Limb (tissue), 2 donors: ENCODE data around the gene ADAM33.

Experiments
- DNase-seq, 2 donors: peaks; one replicate each; pipeline ENCODE4 v3.0.0-alpha.2; 2016; ENCODE audit errors: extremely low spot score in 2 of 2

Gene ADAM33

DNA sequence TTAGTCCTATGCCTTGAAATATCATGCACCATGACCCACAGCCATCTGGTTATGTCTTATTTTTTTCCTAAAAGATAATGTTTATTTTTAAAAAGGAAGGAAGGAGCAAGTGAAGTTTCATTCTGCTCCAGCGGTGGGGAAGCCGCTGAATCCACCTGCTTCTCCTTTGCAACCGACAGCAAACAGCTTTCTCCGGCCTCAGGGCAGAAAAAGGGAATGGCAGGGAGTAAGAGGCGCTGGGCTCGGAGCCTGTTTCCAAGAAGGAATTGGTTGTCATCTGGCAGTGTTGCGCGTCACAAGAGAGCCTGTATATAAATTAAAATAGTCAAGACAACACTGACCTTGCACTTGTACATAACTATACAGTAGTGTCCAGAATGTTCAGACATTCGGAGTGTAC is 32.9 kb downstream of the ADAM33 start:
- DNase-seq = no peak

DNA sequence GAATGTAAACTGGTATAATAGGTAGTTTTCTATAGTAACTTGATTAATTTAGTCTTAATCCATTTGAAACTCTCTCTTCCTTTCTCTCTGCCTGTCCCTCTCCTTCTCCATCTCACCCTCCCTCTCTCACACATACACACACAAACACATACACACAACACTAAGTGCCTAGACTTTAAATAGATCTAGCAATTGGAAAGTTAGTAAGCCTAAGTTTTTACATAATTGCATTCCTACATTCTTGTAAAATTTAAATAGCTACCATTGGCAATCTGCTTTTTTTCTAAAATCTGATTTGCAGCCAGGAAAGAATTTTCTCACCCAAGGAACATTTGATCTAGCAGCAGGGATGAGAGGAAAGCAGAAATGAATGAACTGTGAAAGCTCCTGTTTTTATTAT is 34.3 kb downstream of the ADAM33 start:
- DNase-seq = no peak

DNA sequence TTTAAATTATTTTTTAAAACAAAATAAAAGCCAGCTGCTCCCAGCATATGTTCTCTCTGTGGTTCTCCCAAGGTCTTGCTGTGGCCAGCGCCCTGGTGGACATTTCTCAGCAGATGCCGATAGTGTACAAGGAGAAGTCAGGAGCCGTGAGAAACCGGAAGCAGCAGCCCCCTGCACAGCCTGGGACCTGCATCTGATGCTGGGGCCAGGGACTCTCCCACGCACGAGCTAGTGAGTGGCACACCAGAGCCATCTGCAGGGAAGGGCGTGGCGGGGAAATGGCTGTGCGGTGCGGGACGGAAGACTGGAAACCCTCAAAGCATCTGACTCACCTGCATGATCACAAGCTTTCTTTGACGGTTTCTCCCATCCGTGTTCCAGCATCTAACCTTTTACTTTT is 35.2 kb downstream of the ADAM33 start:
- DNase-seq = no peak

DNA sequence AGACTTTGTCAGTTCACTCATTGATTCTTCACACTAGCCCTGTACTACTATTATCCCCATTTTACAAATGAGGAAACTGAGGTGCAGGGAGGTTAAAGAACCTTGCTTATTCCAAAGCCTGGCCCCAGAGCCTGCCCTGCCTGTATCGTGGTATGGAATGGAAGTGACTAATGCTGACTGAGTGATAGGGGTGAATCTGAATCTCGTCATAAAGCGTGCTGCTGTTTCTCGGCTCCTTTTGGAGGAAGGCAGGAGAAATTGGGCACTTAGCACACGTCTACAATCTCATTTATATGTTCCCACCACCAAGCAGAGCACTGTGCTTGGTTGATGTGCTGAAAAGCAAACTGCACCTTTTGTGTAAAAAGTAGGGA is 35.8 kb downstream of the ADAM33 start:
- no peak for DNase-seq

DNA sequence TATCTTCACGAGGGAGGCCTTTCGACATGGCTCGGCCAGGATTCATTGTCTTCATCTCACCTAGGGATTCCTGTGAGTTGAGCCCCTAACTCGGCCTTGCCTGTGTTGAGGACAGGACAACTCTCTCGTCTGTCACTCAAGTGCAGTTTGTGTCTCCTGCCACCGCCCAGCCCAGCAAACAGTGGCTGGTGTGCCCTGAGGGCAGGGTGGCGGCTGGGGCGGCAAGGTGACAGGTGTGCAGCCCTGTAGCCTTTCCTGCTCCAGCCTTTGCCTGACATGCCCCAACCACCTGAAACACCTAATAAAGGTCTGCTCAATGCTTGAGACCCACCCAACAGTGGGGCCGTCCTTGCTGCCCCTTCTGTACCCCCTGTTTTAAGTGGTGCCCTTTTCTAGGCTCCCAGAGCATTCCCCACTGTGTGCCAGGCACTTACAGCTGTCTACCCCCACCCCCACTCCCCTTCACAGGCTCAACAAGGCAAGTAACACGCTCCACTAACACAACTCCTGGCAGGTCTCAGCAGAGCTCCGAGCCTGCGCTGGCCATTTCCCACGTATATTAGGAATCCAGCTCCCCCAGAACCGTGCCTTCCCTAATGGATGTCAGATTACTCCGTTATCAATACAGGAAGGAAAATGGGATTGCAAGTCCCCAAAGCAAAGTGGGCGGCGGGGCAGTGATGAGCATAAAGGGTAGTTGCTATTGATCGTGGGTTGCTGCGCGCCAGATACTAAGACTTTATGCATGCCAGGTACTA is 36.3 kb downstream of the ADAM33 start:
- DNase-seq = no peak

DNA sequence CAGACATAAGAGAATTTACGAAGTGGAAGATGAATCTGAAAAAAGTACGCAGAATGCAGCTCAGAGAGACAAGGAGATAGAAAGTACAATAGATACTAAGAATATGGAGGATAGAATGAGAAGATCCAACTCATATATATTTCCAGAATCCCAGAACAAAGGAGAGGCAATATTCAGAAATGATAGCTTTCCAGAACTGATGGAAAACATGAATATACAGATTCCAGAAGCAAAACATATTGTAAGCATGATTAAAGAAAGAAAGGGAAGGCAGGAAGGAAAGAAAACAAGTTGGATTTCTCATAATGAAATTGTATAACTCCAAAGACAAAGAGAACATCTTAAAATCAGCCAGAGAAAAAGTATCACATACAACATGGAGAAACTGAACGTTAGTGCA is 41.6 kb downstream of the ADAM33 start:
- DNase-seq = no peak

DNA sequence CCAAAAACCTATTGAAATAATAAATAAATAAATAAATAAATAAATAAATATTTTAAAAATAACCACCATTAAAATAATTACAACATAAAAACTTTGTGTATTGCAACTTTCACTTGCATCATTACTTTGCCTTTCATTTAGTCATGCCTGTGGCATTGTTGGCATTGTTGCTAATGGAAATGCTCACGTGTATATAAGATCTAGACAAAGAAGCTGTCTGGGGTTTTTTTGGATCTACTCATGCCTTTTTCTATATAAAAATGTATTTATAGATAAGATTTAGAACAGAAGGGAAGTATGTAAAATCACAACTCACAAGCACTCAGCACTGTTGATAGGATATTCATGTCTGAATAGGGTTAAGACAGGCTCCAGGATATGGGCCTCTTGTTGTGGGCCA is 46.5 kb downstream of the ADAM33 start:
- DNase-seq = no peak

DNA sequence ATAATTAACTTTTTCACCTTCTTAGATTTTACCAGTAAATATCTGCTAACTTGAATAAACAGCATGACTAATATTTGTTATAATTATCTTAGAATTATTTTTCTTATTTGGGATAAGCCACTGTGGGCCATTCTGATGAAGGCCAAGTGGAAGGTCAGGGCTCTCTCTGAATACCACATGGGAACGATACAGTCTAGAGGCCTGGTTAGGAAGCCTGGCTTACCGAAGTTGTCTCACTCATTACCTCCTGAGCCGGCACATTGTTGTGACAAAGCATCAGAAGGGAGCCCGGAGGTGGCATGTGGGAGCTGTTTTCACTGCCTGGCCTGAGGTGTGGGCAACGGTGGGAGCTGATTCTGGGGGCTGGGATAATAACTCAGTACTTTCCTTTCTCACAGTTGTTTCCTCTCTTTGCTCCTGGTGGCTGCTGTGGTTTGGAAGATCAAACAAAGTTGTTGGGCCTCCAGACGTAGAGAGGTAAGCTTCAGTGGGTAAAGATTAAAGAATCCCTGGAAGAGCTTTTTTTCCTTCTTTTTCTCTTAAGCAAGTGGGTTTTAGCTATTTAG is 47.8 kb downstream of the ADAM33 start:
- no peak for DNase-seq

DNA sequence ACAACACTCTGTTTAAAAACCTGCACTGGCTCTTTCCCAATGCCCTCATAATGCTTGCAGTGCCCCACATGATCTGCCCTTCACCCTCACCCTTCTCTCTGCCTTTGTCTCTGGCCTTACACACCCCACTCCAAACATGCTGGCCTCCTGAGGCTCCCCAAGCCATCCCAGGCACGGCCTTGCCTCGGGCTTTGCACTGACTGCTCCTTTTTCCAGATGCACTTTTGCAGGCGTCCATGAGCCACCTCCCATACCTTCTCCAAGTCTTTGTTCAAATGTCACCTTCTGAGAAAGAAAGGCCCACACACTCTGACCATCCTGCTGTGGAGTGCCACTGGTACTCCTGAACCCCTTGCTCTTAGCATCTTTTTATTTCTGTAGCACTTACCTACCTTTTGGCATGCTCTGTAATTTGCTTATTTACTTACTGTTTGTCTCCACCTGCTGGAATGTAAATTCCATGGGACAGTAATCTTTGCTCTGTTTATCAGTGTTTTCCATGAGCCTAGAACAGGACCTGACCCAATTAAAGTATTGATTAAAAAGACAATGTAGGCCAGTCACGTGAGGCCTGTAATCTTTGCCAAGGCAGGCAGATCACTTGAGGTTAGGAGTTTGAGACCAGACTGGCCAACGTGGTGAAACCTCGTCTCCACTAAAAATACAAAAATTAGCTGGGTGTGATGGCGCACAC is 49.4 kb downstream of the ADAM33 start:
- DNase-seq = no peak

DNA sequence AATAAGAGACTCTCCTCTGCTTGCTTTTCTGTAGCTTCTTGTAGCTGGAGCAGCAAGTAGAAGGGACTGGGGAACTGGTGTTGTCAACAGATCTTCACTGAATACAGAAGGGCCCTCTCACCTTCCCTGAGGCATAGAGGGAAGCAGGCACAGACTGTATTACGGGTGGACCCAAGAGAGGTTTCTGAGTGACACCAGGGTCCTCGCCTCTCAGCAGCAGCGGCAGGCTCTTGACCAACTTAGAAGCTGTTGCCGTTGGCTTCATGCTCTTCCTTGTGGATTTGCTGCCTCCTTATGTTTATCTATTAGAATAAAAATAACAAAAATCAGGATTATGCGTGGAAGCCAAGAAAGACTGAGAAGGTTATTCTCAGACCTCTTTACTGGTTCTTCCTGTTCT is 50.3 kb downstream of the ADAM33 start:
- no peak for DNase-seq

DNA sequence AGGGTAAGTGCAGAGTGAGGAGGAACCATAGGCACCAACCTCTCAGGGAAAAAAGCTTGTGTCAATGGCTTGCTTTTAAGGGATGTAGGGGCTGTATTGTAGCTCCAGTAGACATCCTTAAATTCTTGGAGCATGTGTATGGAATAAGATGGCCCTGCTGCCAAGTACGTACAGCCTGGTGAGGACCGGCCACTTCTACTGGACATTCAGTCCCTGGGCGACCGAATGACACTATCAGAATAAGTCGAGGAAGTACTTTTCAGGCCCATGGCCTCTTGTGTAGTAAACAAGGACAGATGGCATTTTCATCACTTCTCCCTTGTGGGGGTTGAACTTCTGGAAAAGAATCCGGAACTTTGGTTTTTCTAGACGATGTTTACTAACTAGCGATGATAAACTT is 51.4 kb downstream of the ADAM33 start:
- DNase-seq = no peak

DNA sequence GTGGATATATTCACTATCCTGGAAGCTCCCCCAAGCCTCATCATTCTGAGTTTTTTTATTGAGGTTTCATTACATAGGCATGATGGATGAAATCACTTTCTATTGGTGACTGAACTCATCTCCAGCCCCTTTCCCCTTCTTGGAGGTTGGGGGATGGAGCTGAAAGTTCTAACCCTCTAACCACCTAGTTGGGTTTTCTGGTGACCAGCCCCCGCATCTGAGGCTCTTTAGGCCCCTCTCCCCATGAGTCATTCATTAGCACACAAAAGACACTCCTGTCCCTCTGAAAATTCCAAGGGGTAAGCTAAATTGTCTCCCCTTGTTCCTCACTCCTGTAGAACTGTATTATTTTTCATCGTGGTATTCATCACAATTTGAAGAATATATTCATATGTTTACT is 51.9 kb downstream of the ADAM33 start:
- no peak for DNase-seq

DNA sequence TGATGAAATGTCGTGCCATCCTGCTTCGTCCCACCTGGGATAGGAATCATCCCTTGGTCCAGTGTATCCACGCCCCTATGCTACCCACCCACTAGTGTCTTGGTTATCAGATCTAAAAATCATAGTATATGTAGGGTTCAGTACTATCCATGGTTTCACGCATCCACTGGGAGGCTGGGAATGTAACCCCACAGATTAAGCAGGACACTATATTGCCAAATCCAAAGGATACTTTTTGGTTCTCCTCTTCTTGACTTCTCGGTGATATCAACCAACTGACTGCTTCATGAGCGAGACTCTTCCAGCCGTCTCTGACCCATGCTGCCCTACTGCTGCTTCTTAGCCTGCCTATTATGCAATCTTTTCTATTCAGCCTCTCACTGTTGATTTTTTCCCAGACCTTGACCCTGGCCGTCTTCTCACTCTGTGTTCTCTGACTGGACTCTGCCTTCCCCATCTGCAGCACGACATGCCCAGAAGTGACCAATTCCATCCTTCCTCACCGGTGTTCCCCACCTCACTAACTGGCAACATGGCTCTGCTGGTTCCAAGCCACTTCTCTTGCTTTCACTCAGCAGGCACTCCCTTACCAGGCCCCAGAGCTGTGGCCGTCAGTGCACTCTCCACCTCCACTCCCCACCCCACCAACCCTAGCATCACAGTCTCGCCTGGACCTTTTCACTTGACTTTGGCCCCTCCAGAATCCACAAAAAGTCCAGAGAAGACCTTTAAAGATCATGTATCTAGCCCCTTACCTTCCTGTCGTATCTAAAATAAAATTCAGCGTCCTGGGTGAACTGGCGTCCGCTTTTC is 53.1 kb downstream of the ADAM33 start:
- DNase-seq = no peak

DNA sequence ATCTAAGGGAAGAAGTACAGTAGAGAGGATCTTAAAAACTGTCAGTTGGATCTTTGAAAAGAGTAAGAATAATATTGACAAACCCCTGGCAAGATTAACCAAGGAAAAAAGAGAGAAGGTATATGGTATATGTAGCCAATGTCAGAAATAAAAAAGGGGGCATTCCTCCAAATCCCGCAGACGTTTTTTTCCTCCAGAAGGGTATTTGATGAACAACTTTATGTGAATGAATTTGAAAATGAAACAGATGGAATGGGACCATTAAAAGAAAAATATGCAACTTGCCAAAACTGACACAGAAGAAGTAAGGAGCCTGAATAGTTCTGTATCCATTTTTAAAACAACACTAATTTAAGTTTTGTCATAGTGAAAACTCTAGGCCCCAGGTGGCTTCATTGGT is 54.3 kb downstream of the ADAM33 start:
- no peak for DNase-seq

DNA sequence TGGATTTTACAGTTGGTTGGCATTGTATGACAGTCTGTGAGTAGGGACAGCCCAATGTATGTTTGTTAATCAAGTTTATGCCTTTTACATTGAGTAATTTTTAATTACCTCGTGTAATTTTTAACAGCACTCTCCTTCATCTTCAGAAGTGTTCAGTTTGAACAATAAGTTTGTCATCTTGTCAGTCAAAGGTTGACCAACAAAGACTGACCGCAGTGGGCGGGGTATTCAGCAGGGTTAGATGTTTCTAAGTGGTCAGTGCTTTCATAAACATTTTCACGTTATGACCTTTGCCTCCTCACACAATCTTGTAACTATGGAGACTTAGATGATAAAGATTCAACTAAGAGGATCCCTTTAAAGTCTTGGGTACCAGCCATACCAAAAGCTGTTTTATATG is 59.4 kb downstream of the ADAM33 start:
- DNase-seq = no peak

DNA sequence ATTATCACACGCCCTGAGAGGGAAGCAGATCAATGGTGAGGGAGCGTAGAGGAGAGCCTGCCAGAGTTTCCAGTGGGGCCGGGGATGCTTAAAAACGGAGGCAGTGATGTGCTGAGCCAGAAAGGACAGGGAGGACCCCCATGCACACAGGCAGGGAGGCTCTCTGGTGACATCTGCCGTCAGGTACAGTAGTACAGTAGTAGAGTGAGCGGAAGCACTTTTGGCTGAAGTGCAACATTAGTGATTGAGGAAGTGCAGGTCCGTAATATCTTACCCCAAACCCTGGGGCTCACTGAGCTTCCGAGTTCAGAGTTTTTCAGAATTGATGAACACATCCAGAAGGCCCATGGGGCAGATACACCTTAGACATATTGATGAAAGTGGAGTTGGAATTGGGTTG is 60.7 kb downstream of the ADAM33 start:
- DNase-seq = no peak
